Frontal cortex (tissue), 4 donors: ENCODE data around the gene G2E3. TPM values are rescaled to one million over a fixed set of nuclear protein-coding genes. Genes with fewer than 3 reads are reported as not detected.
"Not testable (repeated sequence)": the region's sequence is repeated elsewhere in the genome, so short reads cannot be mapped to it uniquely, and the experiment has no call there.

Source experiments
- DNase-seq, 2 donors: peaks; one replicate each; pipeline ENCODE4 v3.0.0; 2012; ENCODE audit warnings: low spot score in 2 of 2
- FAIRE-seq: peaks from 2 replicates; lab custom pipeline; 2012; peaks lifted over from hg19 to GRCh38; lab: Jason Lieb, UNC
- small RNA-seq: library from RNA; depleted of rRNA; stranded (forward); fragments of <200 nt; gene quantifications from one replicate; pipeline ENCODE3, GENCODE V24; 2014
- total RNA-seq: library from RNA; depleted of rRNA; stranded (reverse); fragments of >200 nt; gene quantifications from one replicate; pipeline ENCODE4 v1.2.3, GENCODE V29; 2014
- donor health status: control.
- donor health status: control.
- donor health status: control.

The G2E3 gene
- total RNA-seq, 1 donor from 2014 or later: 42.8 TPM

- DNase-seq, FAIRE-seq: not testable (repeated sequence)
Observed at GRCh38 chr14:30644462-30644861, 85.5 kb downstream of the G2E3 start.

GRCh38 chr14:30645600-30645999, 86.6 kb downstream of the G2E3 start:
- no peak for FAIRE-seq
- no peak for DNase-seq

- no peak for FAIRE-seq
Observed at GRCh38 chr14:30648471-30648870, 89.5 kb downstream of the G2E3 start.

GRCh38 chr14:30651937-30652336, 93.0 kb downstream of the G2E3 start:
- FAIRE-seq (no peak), DNase-seq (no peak)

More at GRCh38 chr14:30648471-30648870, 89.5 kb downstream of the G2E3 start:
- no peak for DNase-seq

GRCh38 chr14:30655124-30655523, 96.2 kb downstream of the G2E3 start:
- FAIRE-seq (no peak), DNase-seq (no peak)

GRCh38 chr14:30655658-30656057, 96.7 kb downstream of the G2E3 start:
- DNase-seq (no peak), FAIRE-seq (no peak)

GRCh38 chr14:30656190-30656632, 97.3 kb downstream of the G2E3 start:
- DNase-seq (peak in 1 of 2 donors; percentile 6), FAIRE-seq (no peak)

- DNase-seq (no peak), FAIRE-seq (no peak)
Observed at GRCh38 chr14:30657050-30657449, 98.1 kb downstream of the G2E3 start.

GRCh38 chr14:30657606-30658163, 98.7 kb downstream of the G2E3 start:
- peak; percentile 26 for FAIRE-seq
- DNase-seq: no peak

GRCh38 chr14:30658645-30659044, 99.7 kb downstream of the G2E3 start:
- FAIRE-seq (no peak), DNase-seq (no peak)

GRCh38 chr14:30669594-30669993, 110.6 kb downstream of the G2E3 start:
- FAIRE-seq: no peak
- no peak for DNase-seq

Small RNAs within 50 kb of the gene (small RNA-seq; reads per million reads assigned to genes)
- not detected for gene RF02271

Other genes starting within 250 kb of the G2E3 start
- 135 TPM for gene SCFD1, start 63.2 kb downstream of the G2E3 start, total RNA-seq